K562 treated with DMSO at 1 percent for 12 hours (cell line): Measurements from ENCODE around the gene C2orf68. TPM values are rescaled to one million over a fixed set of nuclear protein-coding genes. Genes with fewer than 3 reads are reported as not detected.

Experiments used
- total RNA-seq: library from RNA; unstranded; fragments of 300-600 nt; gene quantifications from 2 replicates; pipeline ENCODE4 v1.2.3, GENCODE V29; 2022; ENCODE audit not compliant: insufficient read depth

C2orf68 gene, protein sequence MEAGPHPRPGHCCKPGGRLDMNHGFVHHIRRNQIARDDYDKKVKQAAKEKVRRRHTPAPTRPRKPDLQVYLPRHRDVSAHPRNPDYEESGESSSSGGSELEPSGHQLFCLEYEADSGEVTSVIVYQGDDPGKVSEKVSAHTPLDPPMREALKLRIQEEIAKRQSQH
- 26.1 and 53.7 TPM in 2 replicates for total RNA-seq

DNA sequence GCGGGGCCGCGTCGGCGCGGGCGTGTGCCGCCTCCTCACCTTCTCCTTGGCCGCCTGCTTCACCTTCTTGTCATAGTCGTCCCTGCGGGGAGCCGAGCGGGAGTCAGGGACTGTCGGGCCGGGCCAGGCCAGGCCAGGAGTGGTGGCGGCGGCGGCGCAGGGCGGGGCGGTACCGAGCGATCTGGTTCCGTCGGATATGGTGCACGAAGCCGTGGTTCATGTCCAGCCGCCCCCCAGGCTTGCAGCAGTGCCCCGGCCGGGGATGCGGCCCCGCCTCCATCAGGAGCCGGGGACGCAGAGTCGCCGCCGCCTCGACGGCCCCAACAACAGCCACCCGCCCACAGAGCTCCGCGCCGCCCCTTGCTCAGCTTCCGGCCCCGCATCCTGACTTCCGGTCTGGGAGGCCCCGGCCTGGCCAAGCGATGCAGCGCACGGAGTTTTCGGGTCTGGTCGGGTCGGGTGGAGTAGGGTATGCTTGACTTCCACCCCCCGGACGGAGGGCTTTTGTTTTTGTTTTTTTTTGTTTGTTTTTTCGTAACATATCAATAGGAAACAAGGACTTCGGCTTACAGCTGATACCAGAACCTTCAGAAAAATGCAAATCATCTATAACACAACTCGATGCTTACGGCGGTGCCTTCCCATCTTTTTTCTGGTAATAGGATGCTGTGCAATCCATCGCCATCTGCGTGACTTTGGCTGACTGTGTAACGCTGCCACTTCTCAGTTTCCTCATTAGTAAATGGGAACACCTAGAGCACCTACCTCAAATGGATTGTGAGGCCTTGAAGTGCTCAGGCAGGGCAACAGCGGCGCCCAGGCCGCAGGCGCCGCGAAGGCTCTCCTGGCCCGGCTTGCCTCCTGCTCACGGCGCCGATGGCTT is at the start of gene C2orf68:
TSS of gene C2orf68 (minus strand) at position 362 of the 883 bp plus-strand sequence. CDS start at position 280, 82 bp downstream.

DNA sequence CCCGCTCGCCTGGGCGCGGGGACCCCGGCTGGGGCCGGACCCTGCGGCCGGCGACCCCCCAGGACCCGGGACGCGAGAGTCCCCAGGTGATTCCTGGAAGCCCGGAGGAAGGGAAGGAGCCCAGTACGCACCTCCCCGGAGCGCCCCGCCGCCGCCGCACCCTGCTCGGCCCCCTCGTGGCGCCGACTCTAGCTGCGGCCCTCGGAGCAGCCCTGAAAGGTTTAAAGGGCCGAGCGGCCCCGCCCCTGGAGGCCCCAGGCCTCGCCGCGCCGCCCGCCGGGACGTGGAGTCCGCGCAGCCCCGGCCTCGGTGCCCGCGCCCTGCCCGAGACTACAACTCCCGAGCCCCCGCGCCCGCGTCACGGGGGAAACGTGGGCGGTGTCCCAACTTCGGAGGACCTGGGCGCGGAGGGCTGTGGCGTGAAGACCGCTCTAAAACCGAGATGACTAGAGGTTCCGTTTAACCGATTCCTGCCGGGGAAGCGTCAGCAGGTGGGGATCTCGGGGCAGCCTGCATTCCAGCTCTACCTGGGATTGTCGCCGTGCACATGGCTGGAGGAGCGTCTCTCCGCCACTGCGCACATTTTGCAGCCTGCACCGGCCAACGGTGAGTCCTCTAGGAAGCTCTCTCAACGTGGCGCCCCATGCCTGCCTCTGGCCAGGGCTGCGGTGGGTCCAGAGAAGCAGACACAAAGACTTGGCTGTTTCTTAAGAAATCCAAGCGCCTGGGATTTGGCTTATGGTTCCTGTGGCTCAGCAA is 9.2 kb downstream of the C2orf68 start, which contains the start of gene TMEM150A:
TSS of gene TMEM150A (minus strand) at position 223 of the 759 bp plus-strand sequence. CDS start 750 bp downstream, outside the sequence.

DNA sequence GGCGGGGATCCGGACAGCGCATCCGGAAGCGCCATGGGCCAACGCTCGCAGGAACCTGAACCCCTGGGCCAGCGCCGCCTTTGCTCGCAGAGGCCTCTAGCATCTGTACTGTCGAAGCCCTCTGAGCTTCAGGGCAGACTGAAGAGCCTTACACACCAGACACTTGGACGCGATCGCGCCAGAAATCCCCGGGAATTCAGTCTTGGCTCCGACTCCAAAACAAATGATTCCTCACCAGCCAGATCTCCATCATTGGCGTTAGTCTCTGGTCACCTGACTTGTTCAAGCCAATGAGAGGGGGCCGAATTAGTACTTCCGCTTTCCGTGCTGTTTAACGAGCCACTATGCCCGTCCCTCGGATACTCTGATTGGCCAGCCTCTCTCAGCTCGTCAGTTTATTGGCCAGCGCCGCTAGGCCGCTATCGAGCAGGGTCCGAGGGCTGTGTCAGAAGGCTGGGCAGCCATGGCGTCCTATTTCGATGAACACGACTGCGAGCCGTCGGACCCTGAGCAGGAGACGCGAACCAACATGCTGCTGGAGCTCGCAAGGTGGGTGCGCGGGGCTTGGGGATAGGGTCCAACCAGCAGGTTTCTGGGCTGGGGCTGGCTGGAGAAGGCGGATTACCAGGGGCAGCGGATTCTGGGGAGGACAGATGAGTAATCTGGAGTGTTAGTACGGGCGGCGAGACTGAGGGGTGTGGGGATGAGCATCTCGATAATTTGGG is 16.4 kb downstream of the C2orf68 start, which contains the start of gene RNF181:
TSS of gene RNF181 (plus strand) at position 445 of the 725 bp plus-strand sequence. CDS start at position 464, 19 bp downstream.

DNA sequence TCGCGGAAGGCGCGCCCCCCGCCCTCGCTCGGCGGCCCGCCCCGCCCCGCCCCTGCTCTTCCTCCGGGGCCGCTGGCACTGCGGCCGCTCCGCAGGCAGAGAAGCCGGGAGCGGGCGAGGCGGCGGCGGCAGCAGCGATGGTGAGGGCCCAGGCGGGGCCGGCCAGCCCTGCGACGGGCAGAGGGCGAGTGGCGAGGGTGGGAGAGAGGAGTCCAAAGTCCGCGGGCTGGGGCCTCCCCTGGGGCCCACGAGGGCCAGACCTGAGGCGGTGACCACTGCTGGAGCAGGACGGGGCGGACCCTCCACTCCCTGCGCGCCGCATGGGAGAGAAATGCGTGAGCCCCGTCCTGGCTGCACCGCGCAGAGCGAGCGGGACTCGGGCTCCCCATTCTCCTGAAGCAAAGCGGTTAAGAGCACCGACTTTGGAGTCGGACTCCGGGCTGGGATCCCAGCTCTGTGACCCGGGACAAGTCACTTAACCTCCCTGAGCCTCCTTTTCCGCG is 27.5 kb downstream of the C2orf68 start, which contains the start of gene VAMP5:
TSS of gene VAMP5 (plus strand) at position 78 of the 503 bp plus-strand sequence. CDS start at position 138, 60 bp downstream.

DNA sequence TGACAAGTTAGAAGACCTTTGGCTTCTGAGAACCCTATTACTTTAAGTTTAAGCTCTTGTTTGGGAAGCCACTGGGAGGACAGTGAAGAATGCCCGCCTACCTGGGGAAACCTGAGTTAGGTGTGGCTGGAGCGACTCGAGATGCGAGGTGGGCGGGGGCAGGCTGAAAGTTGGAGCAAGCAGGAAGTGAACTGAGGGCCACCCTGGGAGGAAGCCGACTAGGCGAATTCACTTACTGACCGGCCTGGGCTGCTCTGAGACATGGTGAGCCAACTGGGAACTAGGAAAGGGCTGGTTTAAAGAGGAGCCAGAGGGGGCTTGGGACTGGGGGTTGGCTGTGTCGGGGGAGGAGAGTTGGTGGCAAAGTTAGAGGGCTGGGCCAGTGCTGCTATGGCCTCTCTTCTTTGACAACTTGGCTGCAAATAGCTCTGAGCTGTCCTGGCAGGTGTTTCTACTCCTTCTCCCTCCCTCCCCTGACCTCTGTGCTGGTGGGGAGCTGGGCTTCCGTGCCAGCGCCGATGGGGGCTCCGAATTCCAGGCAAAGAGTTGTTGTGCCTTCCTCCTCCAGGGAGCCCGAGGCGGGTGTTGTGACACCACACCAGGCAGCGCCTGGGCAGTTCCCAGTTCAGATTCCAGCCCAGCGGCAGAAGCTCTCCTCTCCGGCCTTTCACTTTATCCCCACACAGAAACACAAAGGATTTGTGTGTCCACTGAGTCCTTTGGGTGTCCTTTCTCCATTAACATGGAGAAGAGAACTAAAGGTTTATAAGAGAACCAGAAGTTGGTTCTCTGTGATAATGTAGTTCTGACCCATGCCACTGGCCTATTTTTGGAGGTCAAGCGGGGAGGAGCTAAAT is 34.3 kb downstream of the C2orf68 start, which contains the start of gene VAMP8:
TSS of gene VAMP8 (plus strand) at position 201 of the 857 bp plus-strand sequence. CDS start at position 262, 61 bp downstream.

DNA sequence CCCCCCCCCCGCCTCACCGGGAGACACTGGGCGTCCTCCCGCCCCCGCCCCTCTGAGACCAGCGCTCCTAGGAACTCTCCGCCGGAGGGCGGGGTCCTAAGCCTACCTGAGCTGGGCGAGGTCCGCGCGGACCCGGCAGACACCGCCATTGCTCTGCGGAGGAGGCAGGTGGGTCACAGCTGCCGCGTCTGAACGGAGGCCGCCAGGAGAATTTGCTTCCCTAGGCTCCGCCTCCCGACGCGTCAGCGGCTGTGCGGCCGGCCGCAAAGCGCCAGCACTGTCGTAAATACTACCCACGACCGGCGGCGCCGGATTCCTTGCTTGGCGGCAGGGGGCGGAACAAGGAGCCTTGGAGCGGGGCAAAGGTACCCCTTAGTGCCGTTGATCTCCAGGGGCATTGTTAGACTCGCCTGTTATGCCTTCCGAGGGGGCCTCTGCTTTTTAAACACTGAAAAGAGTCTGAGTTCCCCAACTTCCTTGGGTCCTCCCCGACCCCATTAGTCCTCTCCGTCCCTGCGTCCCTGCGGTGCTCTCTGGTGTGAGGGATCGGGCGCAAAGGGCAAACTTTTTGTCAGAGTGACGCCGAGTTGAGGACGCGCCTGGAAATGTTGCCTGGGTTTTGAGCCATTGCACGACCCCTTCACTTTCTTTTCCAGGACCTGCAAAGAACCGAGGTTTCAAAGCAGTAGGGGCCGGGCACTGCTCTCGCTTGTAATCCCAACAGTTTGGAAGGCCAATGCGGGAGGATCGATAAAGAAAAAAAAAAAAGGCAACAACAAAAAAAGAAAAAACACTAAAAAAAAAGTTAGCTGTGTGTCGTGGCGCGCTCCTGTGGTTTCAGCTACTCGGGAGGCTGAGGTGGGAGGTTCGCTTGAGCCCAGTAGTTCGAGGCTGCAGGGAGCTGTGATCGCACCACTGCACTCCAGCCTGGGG is 50.3 kb downstream of the C2orf68 start, which contains the start of gene GGCX:
TSS of gene GGCX (minus strand) at position 214 of the 933 bp plus-strand sequence. CDS start at position 149, 65 bp downstream.

Other genes with a start within 250 kb of the C2orf68 start
- 80.0 and 155 TPM in 2 replicates for gene CAPG, start 201.7 kb downstream of the C2orf68 start, total RNA-seq
- gene SH2D6, start 193.4 kb downstream of the C2orf68 start, total RNA-seq, result not detected in 2 replicates
- gene MAT2A, start 72.9 kb downstream of the C2orf68 start, total RNA-seq, result 65.4 and 197 TPM in 2 replicates
- 12.8 and 25.0 TPM in 2 replicates for gene GGCX, start 50.6 kb downstream of the C2orf68 start, total RNA-seq
- gene VAMP8, start 34.5 kb downstream of the C2orf68 start, total RNA-seq, result 157 and 192 TPM in 2 replicates
- gene VAMP5, start 27.6 kb downstream of the C2orf68 start, total RNA-seq, result 3.6 TPM in 1 of 2 replicates, not detected in the other
- gene RNF181, start 16.3 kb downstream of the C2orf68 start, total RNA-seq, result 250 and 334 TPM in 2 replicates
- 18.0 and 19.7 TPM in 2 replicates for gene TMEM150A, start 9.4 kb downstream of the C2orf68 start, total RNA-seq
- gene USP39, start 4.1 kb upstream of the C2orf68 start, total RNA-seq, result 60.4 and 106 TPM in 2 replicates
- gene SFTPB, start 56.1 kb upstream of the C2orf68 start, total RNA-seq, result not detected in 2 replicates
- not detected in 2 replicates for gene GNLY, start 82.3 kb upstream of the C2orf68 start, total RNA-seq
- gene ATOH8, start 141.9 kb upstream of the C2orf68 start, total RNA-seq, result not detected in 2 replicates